Natural killer cell (primary cell): ENCODE data around the gene ATF4. TPM values are rescaled to one million over a fixed set of nuclear protein-coding genes. Genes with fewer than 3 reads are reported as not detected.

Experiments used
- ATAC-seq, 3 donors: fragments of 150-1000 bp in 2 of 3; fragments of 200-7000 bp in 1 of 3; cut with Tn5 transposase; 1 replicate in 1 of 3; 2 replicates in 2 of 3; pipeline ENCODE4 v1.10.0; 2021; ENCODE audit warnings: mild to moderate bottlenecking in 2 of 3, moderate library complexity in 2 of 3
- DNase-seq, 2 donors: peaks; one replicate each; pipeline versions ENCODE4 v3.0.0 to v3.0.0-alpha.2; 2013 to 2021; ENCODE audit warnings: mixed read lengths in 1 of 2
- H3K27ac ChIP-seq: one replicate; pipeline ENCODE4 v1.5.1; 2013; ENCODE audit warnings: mild to moderate bottlenecking, low read length
- H3K27me3 ChIP-seq: one replicate; pipeline ENCODE4 v1.6.1; 2013; ENCODE audit warnings: low read length; ENCODE audit not compliant: control insufficient read depth, insufficient read depth
- H3K36me3 ChIP-seq: one replicate; pipeline ENCODE4 v1.6.1; 2013; ENCODE audit warnings: low read length; ENCODE audit not compliant: control insufficient read depth, insufficient read depth
- H3K4me1 ChIP-seq: one replicate; pipeline ENCODE4 v1.6.1; 2013; ENCODE audit warnings: low read length; ENCODE audit not compliant: control insufficient read depth, insufficient read depth
- H3K4me3 ChIP-seq: one replicate; pipeline ENCODE4 v1.5.1; 2013; ENCODE audit warnings: low read length
- H3K9me3 ChIP-seq: one replicate; pipeline ENCODE4 v1.6.1; 2013; ENCODE audit warnings: low read length; ENCODE audit not compliant: control insufficient read depth, insufficient read depth
- H3K27ac Mint-ChIP-seq, 2 donors: one replicate each; pipeline ENCODE4 v1.8.0; 2022; ENCODE audit warnings: mild to moderate bottlenecking in 2 of 2, mixed read lengths in 2 of 2, moderate library complexity in 1 of 2
- H3K27me3 Mint-ChIP-seq, 2 donors: one replicate each; pipeline ENCODE4 v1.8.0; 2022; ENCODE audit warnings: low read depth in 2 of 2, mixed read lengths in 2 of 2
- H3K36me3 Mint-ChIP-seq: one replicate; pipeline ENCODE4 v1.8.0; 2022; ENCODE audit warnings: mixed read lengths
- H3K4me1 Mint-ChIP-seq, 2 donors: one replicate each; pipeline ENCODE4 v1.8.0; 2022; ENCODE audit warnings: mixed read lengths in 2 of 2
- H3K4me3 Mint-ChIP-seq: one replicate; pipeline ENCODE4 v1.8.0; 2022; ENCODE audit warnings: mild to moderate bottlenecking, moderate library complexity, mixed read lengths
- H3K9me3 Mint-ChIP-seq, 2 donors: one replicate each; pipeline ENCODE4 v1.8.0; 2022; ENCODE audit warnings: mixed read lengths in 2 of 2
- CTCF ChIP-seq: fragments of 200-600 bp; IDR thresholded peaks from one replicate; pipeline ENCODE4 v1.8.0; 2022; ENCODE audit warnings: antibody characterized with exemption
- WGBS: methylation state at CpG from one replicate; pipeline ENCODE4 v1.1.7; 2013; ENCODE audit warnings: missing lambda C conversion rate; ENCODE audit not compliant: insufficient coverage; 5-methylcytosine and 5-hydroxymethylcytosine counted together
- intact Hi-C: fragments of 100-400 bp; cut with micrococcal nuclease; formaldehyde crosslinking; loops from one replicate; pipeline ENCODE4 v1.14.2; 2022
- total RNA-seq, 4 donors: library from RNA; stranded (reverse); fragments of 120-200 nt in 1 of 4; gene quantifications; one replicate each; pipeline versions ENCODE4 v1.2.3 to v1.2.4, GENCODE V29; 2013 to 2022

ATF4 gene
- total RNA-seq, 3 donors from 2014 or later (not counting 1 experiment from before 2014, with no cell fraction given): 235 to 242 (median 238) TPM

- H3K27me3 ChIP-seq: peaks cover 25% of the 10 kb centered on the region
- H3K36me3 Mint-ChIP-seq: no peaks in the 10 kb centered on the region
- WGBS: 16% methylated on average over 34 of the region's 34 CpGs
Observed at GRCh38 chr22:39558254-39558727, 37.9 kb downstream of the ATF4 start.

GRCh38 chr22:39558950-39559349, 38.6 kb downstream of the ATF4 start:
- 97% methylated on average over 14 of the region's 14 CpGs for WGBS
- Histone ChIP-seq H3K27ac (no peak overlapping the region), H3K9me3 (no peaks in the 10 kb centered on the region), H3K27me3 (peaks cover 23% of the 10 kb centered on the region), H3K36me3 (no peaks in the 10 kb centered on the region), H3K4me3 (no peak overlapping the region), H3K4me1 (peaks cover 6% of the 10 kb centered on the region)
- Mint-ChIP-seq H3K27ac (no peak overlapping the region), H3K27me3 (peaks cover 19 to 48% of the 10 kb centered on the region in 2 donors), H3K4me3 (no peak overlapping the region), H3K9me3 (no peaks in the 10 kb centered on the region), H3K36me3 (no peaks in the 10 kb centered on the region), H3K4me1 (peaks cover 5 to 7% of the 10 kb centered on the region in 2 donors)
- ATAC-seq (no peak), DNase-seq (no peak)
- intact Hi-C loops: no loop called here
- TF ChIP-seq CTCF: no peak

More at GRCh38 chr22:39558254-39558727, 37.9 kb downstream of the ATF4 start:
- Histone ChIP-seq H3K27ac (no peak overlapping the region), H3K4me1 (peaks cover 6% of the 10 kb centered on the region), H3K36me3 (no peaks in the 10 kb centered on the region), H3K9me3 (no peaks in the 10 kb centered on the region), H3K4me3 (no peak overlapping the region)
- no peak overlapping the region for H3K27ac Mint-ChIP-seq
- no peaks in the 10 kb centered on the region for H3K9me3 Mint-ChIP-seq
- intact Hi-C loops: no loop called here
- peak in 1 of 2 donors; percentile 14 for DNase-seq
- no peak overlapping the region for H3K4me3 Mint-ChIP-seq
- H3K27me3 Mint-ChIP-seq: peaks cover 20 to 48% of the 10 kb centered on the region in 2 donors
- ATAC-seq: no peak
- no peak for TF ChIP-seq CTCF
- peaks cover 5 to 7% of the 10 kb centered on the region in 2 donors for H3K4me1 Mint-ChIP-seq

GRCh38 chr22:39559456-39560105, 39.2 kb downstream of the ATF4 start:
- ATAC-seq (no peak), DNase-seq (peak in 1 of 2 donors; percentile 14)
- Histone ChIP-seq H3K9me3 (no peaks in the 10 kb centered on the region), H3K27me3 (peaks cover 23% of the 10 kb centered on the region), H3K27ac (no peak overlapping the region), H3K36me3 (no peaks in the 10 kb centered on the region), H3K4me1 (peaks cover 6% of the 10 kb centered on the region), H3K4me3 (no peak overlapping the region)
- no peak overlapping the region for H3K4me3 Mint-ChIP-seq
- 65% methylated on average over 8 of the region's 11 CpGs for WGBS
- peak; percentile 16 for TF ChIP-seq CTCF
- peaks cover 5 to 7% of the 10 kb centered on the region in 2 donors for H3K4me1 Mint-ChIP-seq
- no peak overlapping the region for H3K27ac Mint-ChIP-seq
- no peaks in the 10 kb centered on the region for H3K9me3 Mint-ChIP-seq
- intact Hi-C loops: no loop called here
- no peaks in the 10 kb centered on the region for H3K36me3 Mint-ChIP-seq
- peaks cover 19 to 43% of the 10 kb centered on the region in 2 donors for H3K27me3 Mint-ChIP-seq
